GM18867 (cell line): ENCODE data around the gene OR1F1.
"Not testable (repeated sequence)": the region's sequence is repeated elsewhere in the genome, so short reads cannot be mapped to it uniquely, and the experiment has no call there.

ENCODE experiments used
- ATAC-seq: cut with Tn5 transposase; IDR thresholded peaks from one replicate; pipeline ENCODE4 v1.9.1; 2021; ENCODE audit warnings: mild to moderate bottlenecking, moderate library complexity; ENCODE audit not compliant: unreplicated experiment

The OR1F1 gene

DNA sequence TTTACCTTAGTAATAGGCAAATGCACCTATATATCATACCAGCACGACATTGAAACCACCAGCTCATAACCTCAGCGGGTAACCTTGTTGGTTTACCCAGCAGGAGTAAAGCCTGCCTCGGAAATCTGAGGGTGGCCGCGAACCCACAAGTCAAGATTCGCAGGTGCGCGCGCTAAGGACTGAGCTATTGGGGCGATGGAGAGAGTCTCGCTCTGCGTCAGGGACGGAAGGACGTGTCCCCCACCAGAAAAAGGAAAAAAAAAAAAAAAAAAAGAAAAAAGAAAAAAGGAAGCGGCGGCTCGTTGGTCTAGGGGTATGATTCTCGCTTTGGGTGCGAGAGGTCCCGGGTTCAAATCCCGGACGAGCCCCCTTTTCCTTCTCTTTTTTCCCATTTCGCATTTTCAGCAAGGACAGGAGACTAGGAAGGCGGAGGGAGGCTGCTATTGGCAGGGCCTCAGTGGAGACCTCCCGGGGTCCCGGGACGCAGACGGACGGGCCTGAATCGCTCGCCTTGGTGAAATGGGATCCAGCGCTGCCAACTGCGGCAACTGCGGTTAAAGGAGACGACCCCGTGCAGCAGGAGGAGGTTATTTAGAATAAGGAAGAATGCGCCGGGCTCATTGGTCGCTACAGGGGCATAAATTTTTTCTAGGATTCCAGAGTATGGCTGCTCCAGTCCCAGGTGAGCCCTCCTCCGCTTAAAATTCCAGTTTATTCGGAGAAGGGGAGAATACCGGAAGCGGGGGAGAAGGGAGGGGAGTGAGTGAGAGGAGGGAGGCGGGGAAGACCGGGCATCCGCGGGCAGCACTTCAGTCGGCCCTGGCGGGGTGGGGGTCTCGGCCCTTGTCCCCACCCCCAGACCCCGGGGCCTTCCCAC, at the start of gene OR1F1:
OR1F1 (plus strand) TSS at position 407 of the 877 bp plus-strand sequence.
- ATAC-seq: no peak

- no peak for ATAC-seq
Observed at GRCh38 chr16:3138342-3138741, 49.7 kb upstream of the OR1F1 start.

DNA sequence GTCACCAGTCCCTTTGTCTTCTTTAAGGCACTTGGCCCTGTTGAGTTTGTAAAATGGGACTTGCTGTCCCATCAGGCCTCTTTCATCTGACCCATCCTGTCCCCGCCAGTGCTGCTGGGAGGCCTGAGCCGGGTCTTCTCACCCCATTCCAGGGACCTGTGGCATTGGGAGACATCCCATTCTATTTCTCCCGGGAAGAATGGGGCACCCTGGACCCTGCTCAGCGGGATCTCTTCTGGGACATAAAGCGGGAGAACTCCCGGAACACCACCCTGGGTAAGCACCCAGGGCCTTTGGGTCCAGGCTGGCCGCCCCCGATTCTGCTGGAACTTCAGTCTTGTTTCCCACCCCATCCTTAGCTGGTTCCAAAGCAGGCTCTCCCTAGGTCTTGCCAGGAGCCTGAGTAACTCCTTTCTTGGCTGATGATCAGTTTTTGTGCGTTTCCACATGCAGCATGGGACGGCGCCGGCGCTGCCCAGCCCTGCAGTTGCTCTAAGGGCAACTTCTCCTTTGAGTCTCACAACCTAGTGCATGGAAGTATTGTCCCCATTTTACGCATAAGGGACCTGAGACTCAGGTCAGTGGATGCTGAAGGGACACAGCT, 49.1 kb upstream of the OR1F1 start:
- no peak for ATAC-seq

- ATAC-seq: not testable (repeated sequence)
Observed at GRCh38 chr16:3139561-3139960, 48.4 kb upstream of the OR1F1 start.

- ATAC-seq: no peak
Observed at GRCh38 chr16:3140603-3141427, 47.2 kb upstream of the OR1F1 start.

GRCh38 chr16:3141781-3142311, 46.2 kb upstream of the OR1F1 start:
- ATAC-seq: no peak

DNA sequence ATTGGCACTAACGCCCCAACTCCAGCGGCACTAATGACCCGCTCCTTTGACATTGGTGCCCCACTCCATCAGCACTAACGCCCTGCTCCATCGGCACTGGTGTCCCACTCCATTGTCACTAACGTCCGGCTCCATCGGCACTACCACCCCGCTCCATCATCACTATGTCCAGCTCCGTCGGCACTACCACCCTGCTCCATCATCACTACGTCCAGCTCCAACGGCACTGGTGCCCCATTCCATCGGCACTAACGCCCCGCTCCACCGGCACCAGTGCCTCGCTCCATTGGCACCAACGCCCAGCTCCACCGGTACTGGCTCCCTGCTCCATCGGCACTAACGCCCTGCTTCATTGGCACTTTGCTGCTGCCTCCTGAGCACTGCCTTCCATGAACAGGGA, 45.7 kb upstream of the OR1F1 start:
- no peak for ATAC-seq

GRCh38 chr16:3142770-3143169, 45.2 kb upstream of the OR1F1 start:
- ATAC-seq: no peak

DNA sequence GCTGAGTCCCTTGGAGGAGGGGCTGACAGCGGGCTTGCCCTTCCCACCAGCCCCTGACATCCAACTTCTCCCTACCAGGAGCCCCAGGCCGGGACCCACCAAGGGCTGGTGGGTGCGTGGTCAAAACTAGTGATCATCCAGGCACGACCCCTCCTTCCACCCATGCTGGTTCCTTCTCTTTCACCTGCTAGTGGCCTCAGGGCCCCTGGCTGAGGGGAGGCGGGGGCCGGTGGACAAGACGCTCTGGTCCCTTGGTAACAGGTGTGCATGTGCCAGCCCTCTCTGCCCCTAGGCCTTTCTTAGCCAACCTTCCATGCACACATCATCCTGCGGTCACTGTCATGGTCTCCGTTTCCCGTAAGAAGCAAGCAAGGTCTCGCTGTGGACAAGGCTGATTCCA, 44.8 kb upstream of the OR1F1 start:
- ATAC-seq: no peak

GRCh38 chr16:3143598-3144320, 44.2 kb upstream of the OR1F1 start:
- no peak for ATAC-seq

DNA sequence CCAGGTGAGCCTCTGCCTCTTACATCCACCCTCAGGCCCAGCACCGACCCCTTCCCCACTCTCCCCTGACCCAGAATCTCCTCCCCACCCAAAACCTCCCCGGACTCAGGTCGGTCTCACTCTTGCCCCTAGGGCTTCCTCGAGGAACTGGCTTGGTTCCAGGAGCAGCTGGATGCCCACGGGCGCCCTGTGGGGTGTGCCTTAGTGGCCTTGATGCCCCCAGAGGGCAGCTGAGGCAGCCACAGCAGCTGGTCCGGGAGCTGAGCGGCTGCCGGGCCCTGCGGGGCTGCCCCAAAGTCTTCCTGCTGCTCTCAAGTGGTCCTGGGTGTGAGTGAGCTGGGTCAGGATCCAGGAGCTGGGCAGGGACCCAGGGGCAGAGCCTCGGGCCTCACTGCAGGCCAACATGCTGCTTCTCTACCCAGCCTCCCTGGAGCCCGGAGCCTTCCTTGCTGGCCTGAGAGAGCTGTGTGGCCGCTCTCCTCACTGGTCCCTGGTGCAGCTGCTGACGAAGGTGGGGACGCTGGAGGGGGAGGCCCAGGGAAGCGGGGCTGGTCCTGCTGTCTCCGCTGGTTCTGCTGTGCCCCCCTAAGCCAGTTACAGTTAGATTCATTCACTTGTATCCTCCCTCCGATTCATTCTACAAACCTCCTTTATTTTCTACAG, 43.6 kb upstream of the OR1F1 start:
- no peak for ATAC-seq

DNA sequence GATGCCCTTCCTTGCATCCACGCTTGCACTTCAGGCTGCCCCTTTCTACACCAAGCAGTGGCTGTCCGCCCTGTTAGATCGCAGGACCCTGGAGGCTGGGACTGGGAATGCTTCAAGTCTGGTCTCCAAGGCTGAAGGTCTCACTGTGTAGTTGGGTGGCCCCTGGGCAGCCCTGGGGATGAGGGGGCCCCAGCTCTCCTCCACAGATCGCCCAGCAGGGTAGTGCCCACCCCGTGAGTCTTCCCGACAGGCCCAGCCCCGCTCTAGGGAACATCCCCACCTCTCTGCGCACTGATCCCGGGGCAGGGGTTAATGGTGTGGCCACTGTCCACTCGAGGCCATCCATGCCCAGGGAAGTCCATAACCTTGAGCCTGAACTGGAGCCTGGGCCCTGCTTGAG, 42.9 kb upstream of the OR1F1 start:
- no peak for ATAC-seq

- no peak for ATAC-seq
Observed at GRCh38 chr16:3145660-3146059, 42.3 kb upstream of the OR1F1 start.

- no peak for ATAC-seq
Observed at GRCh38 chr16:3147046-3147756, 40.8 kb upstream of the OR1F1 start.

GRCh38 chr16:3147757-3148104, 40.3 kb upstream of the OR1F1 start:
- ATAC-seq: no peak

DNA sequence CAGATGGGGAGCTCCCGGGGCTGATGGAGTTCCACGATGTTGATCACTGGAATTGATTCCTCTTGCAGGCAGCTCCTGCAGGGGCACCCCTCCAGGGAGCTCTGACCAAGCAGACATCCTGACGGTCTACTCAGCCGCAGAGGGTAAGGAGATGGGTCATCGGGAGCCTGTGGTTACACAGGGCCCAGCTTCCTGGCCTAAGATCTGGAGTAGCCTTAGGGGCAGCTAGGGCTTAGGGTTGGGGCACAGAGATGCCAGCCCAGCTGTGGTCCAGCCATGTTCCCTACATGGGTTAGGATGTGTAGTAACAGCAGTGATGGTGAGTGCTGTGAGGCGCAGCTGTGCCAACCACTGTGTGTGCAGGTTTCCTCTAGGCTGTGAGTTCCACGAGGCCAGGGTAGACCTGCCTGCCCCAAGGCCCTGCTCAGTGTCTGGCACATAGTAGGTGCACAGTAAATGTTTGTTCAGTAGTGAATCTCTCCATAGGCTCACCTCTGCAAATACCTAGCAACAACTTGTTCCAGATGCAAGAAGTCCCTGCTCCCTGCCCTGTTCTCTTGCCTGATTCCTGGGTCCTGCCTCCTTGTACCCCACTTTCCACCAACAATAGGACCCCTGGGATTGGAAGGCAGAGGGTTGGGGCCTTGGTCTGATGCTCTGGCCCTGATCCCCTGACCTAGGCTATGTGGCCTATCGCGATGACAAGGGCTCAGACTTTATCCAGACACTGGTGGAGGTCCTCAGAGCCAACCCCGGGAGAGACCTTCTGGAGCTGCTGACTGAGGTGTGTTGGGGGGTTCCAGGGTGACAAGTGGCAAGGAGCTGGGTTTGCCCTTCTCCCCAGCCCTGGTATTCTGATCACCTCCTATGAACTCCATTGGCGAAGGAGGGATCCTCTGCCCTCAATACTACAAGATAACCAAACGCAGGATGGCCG, 39.5 kb upstream of the OR1F1 start:
- no peak for ATAC-seq

- ATAC-seq: no peak
Observed at GRCh38 chr16:3149193-3149530, 38.8 kb upstream of the OR1F1 start.

GRCh38 chr16:3149630-3150345, 38.2 kb upstream of the OR1F1 start:
- ATAC-seq: no peak
